GM12864 (cell line): ENCODE results near the gene MYRF.

ENCODE experiments used
- DNase-seq: peaks from one replicate; pipeline ENCODE4 v3.0.0-alpha.2; 2011; ENCODE audit warnings: low read depth
- H3K4me3 ChIP-seq: 2 replicates; pipeline ENCODE4 v1.5.1; 2011; ENCODE audit warnings: mild to moderate bottlenecking, low read depth, low read length, control low read depth
- CTCF ChIP-seq: IDR thresholded peaks from 2 replicates; pipeline ENCODE4 v1.5.1; 2011; ENCODE audit warnings: low read depth, mild to moderate bottlenecking, moderate library complexity, low read length, control low read depth, inconsistent platforms; ENCODE audit errors: missing control alignments

MYRF gene

DNA sequence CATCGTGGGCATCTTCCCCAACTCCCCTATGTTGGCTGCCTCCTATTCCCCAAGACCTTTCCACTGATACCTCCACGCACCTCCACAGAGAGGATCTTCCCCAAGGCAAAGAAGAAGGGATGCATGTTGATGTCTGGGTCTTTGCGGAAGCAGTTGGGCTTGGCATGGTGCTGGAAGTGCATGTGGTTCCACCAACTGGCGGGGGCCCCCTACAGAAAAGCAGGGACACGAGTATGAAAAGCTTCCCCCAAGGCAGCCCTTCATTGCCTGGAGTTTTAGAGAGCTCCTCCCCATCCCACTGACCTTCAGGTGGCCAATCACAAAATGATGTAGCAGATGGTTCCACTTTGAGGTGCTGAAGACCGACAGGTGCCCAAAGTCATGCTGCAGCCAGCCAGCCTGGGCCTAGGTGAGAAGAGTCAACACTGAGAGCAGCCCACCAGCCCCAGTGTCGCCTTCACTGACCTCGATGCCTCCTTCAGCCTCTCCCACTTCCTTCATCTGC is 58.3 kb downstream of the MYRF start:
- no peak overlapping the region for H3K4me3 ChIP-seq
- no peak for DNase-seq
- no peak for TF ChIP-seq CTCF

DNA sequence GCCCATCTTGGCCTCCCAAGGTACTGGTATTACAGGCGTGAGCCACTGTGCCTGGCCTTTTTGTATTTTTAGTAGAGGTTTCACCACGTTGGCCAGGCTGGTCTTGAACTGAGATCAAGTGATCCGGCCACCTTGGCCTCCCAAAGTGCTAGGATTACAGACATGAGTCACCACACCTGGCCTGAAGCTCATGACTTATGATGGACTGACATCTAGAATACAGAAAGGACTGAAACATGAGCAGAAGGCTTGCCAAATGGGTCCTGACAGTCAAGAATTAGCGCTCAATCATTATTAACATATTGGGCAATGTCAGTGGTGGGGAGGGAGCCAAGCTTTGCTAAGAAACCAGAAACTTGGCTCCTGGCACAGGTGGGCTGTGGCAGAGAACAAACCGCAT is 59.4 kb downstream of the MYRF start:
- no peak for TF ChIP-seq CTCF
- H3K4me3 ChIP-seq, result no peak overlapping the region
- DNase-seq, result no peak

DNA sequence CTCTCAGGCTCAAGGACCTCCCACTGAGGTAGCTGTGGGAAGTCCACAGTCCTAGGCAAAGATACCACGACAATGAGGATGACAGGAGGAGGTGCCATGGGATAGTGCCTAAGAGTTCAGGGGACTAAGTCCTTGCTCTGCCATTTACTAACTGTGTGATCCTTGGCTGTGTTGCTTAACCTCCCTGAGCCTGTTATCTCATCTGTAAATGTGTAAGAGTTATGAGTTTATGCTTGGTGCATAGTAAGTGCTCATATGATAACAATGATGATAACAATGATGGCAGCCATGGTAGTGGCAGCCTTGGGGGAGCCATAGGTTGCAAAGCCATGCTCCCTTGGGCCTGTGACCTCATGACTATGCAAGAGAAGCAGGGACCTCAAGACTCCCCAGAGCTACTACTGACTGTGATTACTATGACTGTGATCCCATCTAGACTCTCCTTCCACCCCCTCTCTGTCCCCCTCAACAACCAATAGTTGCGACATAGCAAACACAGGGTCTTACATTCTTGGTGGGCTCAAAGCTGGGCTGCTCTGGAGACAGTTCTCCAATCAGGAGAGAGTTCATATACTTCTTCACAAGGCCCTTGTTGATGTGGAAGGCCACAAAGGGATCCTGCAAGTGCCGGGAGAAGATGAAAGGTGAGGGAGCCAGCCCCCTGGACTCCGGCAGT is 60.4 kb downstream of the MYRF start:
- no peak overlapping the region for H3K4me3 ChIP-seq
- DNase-seq, result no peak
- TF ChIP-seq CTCF, result no peak

DNA sequence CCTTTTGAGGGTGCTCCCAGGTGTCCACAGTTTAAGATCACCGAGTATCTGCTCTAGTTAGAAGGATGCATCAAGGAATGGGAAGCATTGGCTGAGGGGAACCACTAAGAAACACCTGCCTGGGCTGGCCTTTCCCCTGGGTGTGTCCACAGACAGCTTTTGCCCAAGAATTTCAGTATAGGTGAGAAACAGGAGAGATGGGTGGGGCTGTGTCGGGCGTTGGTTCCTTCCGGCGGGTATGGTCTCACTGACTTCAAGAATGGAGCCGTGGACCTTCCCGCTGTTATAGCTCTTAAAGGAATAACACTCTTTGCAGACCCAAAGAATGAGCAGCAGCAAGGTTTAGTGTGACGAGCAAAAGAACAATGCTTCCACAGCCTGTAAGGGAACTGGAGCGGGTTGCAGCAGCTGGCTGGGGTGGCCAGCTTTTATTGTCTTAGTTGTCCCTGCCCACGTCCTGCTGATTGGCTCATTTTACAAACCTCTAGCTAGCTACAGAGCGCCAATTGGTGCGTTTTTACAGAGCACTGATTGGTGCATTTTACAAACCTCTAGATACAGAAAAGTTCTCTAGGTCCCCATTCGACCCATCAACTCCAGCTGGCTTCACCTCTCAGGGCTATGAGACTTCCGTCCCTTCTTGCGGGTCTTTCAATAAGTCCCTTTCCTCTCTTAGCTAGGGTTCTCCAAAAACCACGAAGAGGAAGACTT is 62.0 kb downstream of the MYRF start:
- TF ChIP-seq CTCF, result no peak
- peak overlapping the region; percentile 84 for H3K4me3 ChIP-seq
- no peak for DNase-seq

DNA sequence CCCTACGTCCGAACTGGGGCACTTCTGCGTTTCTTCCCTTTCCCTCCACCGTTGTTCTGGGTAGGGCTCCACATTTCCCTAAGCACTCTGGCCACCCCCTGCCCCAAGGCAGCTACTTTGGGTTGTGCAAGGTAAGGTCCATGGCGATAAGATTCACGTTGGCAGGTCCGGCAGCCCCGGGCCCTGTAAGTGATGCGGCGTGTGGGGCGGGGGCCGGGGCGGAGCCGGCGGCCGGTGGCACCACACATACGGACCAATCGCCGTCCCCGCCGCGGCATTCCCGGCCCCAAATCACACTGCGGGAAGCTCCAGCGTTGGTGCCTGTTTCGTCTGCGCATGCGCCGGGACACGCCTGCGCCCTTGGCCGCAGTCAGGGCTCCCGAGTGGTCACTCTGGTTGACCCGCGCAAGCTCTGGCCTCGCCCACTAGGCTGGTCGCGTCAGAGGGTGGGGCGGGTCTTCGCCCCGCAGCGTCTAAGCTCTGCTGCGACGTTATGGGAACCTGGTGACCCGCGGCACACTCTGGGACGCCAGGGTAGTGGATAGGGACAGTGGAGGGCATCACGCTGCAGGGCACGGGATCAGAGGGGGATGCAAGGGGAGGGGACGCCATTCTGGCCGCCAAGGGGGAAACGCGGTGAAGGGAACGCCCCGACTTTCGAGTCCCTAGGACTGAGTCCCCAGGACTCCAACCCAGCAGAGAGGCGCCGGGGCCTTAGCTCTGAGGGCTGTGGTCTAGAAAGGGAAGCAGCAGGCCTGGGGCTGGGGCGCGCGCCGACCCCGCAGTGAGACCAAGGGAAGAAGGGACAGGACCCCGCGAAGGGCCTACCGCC is 62.7 kb downstream of the MYRF start:
- peak overlapping the region; percentile 84 for H3K4me3 ChIP-seq
- TF ChIP-seq CTCF, result no peak
- peak; percentile 69 for DNase-seq

DNA sequence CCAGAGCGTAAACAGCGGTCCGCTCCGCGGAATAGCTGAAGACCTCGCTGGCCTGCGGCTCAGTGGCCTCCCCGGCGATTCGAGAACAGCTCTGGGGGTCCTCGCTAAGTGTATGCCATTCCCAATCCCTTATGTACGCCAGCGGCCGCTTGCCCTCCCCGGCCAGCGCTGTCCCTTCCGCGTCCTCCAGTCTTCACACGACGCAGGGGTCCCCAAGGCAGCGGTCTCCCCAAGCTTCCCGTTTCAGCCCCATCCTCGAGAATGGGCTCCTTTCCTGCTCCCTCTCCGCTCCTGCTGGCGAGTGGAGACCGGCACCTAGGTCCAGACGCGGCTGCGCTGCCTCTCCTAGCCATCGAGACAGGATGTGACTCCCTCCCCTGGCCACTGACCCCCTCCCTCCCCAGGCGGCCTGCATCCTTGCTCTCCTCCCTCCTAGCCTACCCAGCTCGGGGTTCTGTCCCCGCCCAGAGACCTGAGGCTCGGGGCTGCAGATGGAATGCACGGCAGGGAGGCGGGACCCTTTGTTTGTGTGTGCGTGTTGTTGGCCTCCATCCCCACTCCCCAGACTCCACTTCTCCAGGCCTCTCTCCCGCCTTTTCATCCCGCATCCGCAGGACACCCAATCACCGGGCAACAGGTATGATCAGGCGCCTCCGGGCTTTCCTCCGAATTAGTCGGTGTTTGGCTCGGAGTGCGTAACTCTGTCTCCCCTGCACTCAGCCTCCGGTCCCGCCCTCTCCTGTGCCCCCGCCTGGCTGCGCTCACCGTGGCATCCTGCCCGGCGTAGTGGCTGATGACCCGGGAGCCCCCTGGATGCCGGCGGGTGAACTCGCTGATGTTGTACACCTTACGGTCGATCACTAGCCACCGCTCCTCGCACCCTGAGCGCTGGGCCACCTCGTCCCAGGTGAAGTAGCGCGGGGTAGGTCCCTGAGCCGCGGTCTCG is 63.6 kb downstream of the MYRF start:
- no peak for DNase-seq
- peak; percentile 20 for TF ChIP-seq CTCF
- H3K4me3 ChIP-seq, result peak overlapping the region; percentile 84
